Spleen (tissue), 11 donors: ENCODE data around the gene PRLH. TPM values are rescaled to one million over a fixed set of nuclear protein-coding genes. Genes with fewer than 3 reads are reported as not detected.

ENCODE experiments used
- DNase-seq: peaks from one replicate; pipeline ENCODE4 v3.0.0-alpha.2; 2020
- H3K27ac ChIP-seq, 8 donors: fragments of 200-600 bp; sonication (generic) in 7 of 8; 1 replicate in 4 of 8; 2 replicates in 4 of 8; pipeline versions ENCODE4 v1.5.0 to v1.8.0; 2016 to 2021; ENCODE audit warnings: inconsistent platforms in 4 of 8, mild to moderate bottlenecking in 4 of 8, moderate library complexity in 1 of 8
- H3K27me3 ChIP-seq, 7 donors: fragments of 200-600 bp; sonication (generic) in 6 of 7; replicated peaks in 1 of 7; 1 replicate in 4 of 7; 2 replicates in 3 of 7; pipeline versions ENCODE4 v1.5.0 to v1.8.0; 2016 to 2021; ENCODE audit warnings: inconsistent platforms in 3 of 7, mild to moderate bottlenecking in 1 of 7
- H3K36me3 ChIP-seq, 6 donors: fragments of 200-600 bp; sonication (generic) in 5 of 6; 1 replicate in 4 of 6; 2 replicates in 2 of 6; pipeline versions ENCODE4 v1.5.0 to v1.8.0; 2016 to 2021; ENCODE audit warnings: inconsistent platforms in 2 of 6
- H3K4me1 ChIP-seq, 6 donors: fragments of 200-600 bp; sonication (generic) in 5 of 6; 1 replicate in 3 of 6; 2 replicates in 3 of 6; pipeline versions ENCODE4 v1.5.0 to v1.8.0; 2016 to 2021; ENCODE audit warnings: inconsistent platforms in 3 of 6
- H3K4me3 ChIP-seq, 8 donors: fragments of 200-600 bp; sonication (generic) in 7 of 8; 1 replicate in 4 of 8; 2 replicates in 4 of 8; pipeline versions ENCODE4 v1.5.0 to v1.8.0; 2016 to 2021; ENCODE audit warnings: inconsistent platforms in 4 of 8, mild to moderate bottlenecking in 4 of 8, moderate library complexity in 2 of 8
- H3K9me3 ChIP-seq, 8 donors: fragments of 200-600 bp; sonication (generic) in 7 of 8; 1 replicate in 4 of 8; 2 replicates in 4 of 8; pipeline versions ENCODE4 v1.5.0 to v1.8.0; 2016 to 2021; ENCODE audit warnings: inconsistent platforms in 4 of 8
- POLR2A ChIP-seq, 3 donors: fragments of 450-650 bp; IDR thresholded peaks; one replicate each; pipeline ENCODE4 v1.5.1; 2017; ENCODE audit warnings: antibody characterized with exemption in 3 of 3, mild to moderate bottlenecking in 1 of 3
- POLR2AphosphoS5 ChIP-seq, 3 donors: sonication (generic); formaldehyde crosslinking; IDR thresholded peaks; one replicate each; pipeline ENCODE4 v1.5.1; 2017; ENCODE audit warnings: antibody characterized with exemption in 3 of 3
- WGBS, 5 donors: extraction: QIAGEN DNeasy Blood & Tissue Kit in 3 of 5; methylation state at CpG; one replicate each; pipeline versions ENCODE4 v1.1.5 to v1.1.7; 2013 to 2018; 5-methylcytosine and 5-hydroxymethylcytosine counted together
- intact Hi-C: fragments of 100-400 bp; cut with DNase I; formaldehyde crosslinking; loops from one replicate; pipeline ENCODE4 v1.15.0; 2023; ENCODE audit warnings: low total_unique reads
- polyA plus RNA-seq, 3 donors: library from polyadenylated mRNA; stranded (reverse); fragments of 200-250 nt; gene quantifications; one replicate each; pipeline ENCODE4 v1.2.1, GENCODE V29; 2013
- total RNA-seq, 7 donors: library from RNA; depleted of rRNA in 3 of 7; stranded (reverse); fragments of >200 nt in 3 of 7; fragmentation: NEBNext Ultra II Directional in 4 of 7; extraction: Animal tissue kit (Norgen Biotek cat#: 25700) in 4 of 7; gene quantifications; one replicate each; pipeline versions ENCODE4 v1.1.0 to v1.2.1, GENCODE V29; 2016 to 2021
- TF ChIP-seq, protein P1 (sequence below), 11 experiments: fragments of 200-600 bp in 7 of 11; fragments of 450-650 bp in 4 of 11; sonication (generic) in 4 of 11; IDR thresholded peaks in 8 of 11; conservative IDR thresholded peaks in 3 of 11; 1 replicate in 7 of 11; 2 replicates in 4 of 11; pipeline versions ENCODE4 v1.4.0 to v1.8.0; 2016 to 2021; ENCODE audit warnings: antibody characterized with exemption in 11 of 11, inconsistent platforms in 4 of 11, mild to moderate bottlenecking in 1 of 11
- donor health status: healthy with polysubstance abuse.
- donor health status: DM: no; HTN: no; CAD: no; lungs with moderate emphysema.
- donor health status: DM: no; HTN: no; CAD: no.
- donor health status: Bipolar disorder and iron deficiency.
- donor health status: healthy.
- donor health status: DM: no; HTN: no; CAD: no.
- donor health status: DM: yes; HTN: yes; CAD: no.

Gene PRLH
- total and polyA plus RNA-seq, 10 donors = not detected

GRCh38 chr2:237581751-237582746, 15.7 kb downstream of the PRLH start:
- Histone ChIP-seq H3K9me3 (no peaks in the 10 kb centered on the region), H3K36me3 (no peaks in the 10 kb centered on the region), H3K27me3 (peaks cover 0 to 12% (median 0%) of the 10 kb centered on the region in 7 donors), H3K4me3 (peak overlapping the region in 1 of 8 donors; percentile 29), H3K4me1 (peaks cover 0 to 23% (median 11%) of the 10 kb centered on the region in 6 donors), H3K27ac (peak overlapping the region in 4 of 8 donors; percentile 12 to 54 (median 30))
- DNase-seq = no peak
- TF ChIP-seq POLR2A (IDR thresholded peaks at IDR 0.05) (no peak), POLR2AphosphoS5 (IDR thresholded peaks at IDR 0.05) (peak; percentile 28 to 46 (median 43))
- TF ChIP-seq, protein P1, sequence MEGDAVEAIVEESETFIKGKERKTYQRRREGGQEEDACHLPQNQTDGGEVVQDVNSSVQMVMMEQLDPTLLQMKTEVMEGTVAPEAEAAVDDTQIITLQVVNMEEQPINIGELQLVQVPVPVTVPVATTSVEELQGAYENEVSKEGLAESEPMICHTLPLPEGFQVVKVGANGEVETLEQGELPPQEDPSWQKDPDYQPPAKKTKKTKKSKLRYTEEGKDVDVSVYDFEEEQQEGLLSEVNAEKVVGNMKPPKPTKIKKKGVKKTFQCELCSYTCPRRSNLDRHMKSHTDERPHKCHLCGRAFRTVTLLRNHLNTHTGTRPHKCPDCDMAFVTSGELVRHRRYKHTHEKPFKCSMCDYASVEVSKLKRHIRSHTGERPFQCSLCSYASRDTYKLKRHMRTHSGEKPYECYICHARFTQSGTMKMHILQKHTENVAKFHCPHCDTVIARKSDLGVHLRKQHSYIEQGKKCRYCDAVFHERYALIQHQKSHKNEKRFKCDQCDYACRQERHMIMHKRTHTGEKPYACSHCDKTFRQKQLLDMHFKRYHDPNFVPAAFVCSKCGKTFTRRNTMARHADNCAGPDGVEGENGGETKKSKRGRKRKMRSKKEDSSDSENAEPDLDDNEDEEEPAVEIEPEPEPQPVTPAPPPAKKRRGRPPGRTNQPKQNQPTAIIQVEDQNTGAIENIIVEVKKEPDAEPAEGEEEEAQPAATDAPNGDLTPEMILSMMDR (IDR thresholded peaks at IDR 0.05 in 8 of 11, conservative IDR thresholded peaks at IDR 0.05 in 3 of 11) = peak in 10 of 11 experiments; percentile 17 to 58 (median 48)
- WGBS, 5 donors = 32 to 64% (median 48%) methylated on average over 11 to 25 of the region's 25 CpGs
- intact Hi-C loops = loop anchor here (10.0 kb wide), 1 partner anchor 163 kb away; no protein-coding TSS in a partner anchor

GRCh38 chr2:237583385-237584295, 17.3 kb downstream of the PRLH start:
- no peak for DNase-seq
- Histone ChIP-seq H3K27me3 (peaks cover 0 to 7% (median 0%) of the 10 kb centered on the region in 7 donors), H3K36me3 (no peaks in the 10 kb centered on the region), H3K9me3 (no peaks in the 10 kb centered on the region), H3K4me1 (peaks cover 0 to 23% (median 11%) of the 10 kb centered on the region in 6 donors), H3K4me3 (no peak overlapping the region), H3K27ac (no peak overlapping the region)
- intact Hi-C loops = loop anchor here (10.0 kb wide), 1 partner anchor 161 kb away; no protein-coding TSS in a partner anchor
- 88 to 95% (median 90%) methylated on average over 14 to 19 of the region's 19 CpGs for WGBS, 5 donors
- TF ChIP-seq, protein P1 (IDR thresholded peaks at IDR 0.05 in 8 of 11, conservative IDR thresholded peaks at IDR 0.05 in 3 of 11) = no peak
- TF ChIP-seq POLR2AphosphoS5 (IDR thresholded peaks at IDR 0.05) (no peak), POLR2A (IDR thresholded peaks at IDR 0.05) (no peak)

DNA sequence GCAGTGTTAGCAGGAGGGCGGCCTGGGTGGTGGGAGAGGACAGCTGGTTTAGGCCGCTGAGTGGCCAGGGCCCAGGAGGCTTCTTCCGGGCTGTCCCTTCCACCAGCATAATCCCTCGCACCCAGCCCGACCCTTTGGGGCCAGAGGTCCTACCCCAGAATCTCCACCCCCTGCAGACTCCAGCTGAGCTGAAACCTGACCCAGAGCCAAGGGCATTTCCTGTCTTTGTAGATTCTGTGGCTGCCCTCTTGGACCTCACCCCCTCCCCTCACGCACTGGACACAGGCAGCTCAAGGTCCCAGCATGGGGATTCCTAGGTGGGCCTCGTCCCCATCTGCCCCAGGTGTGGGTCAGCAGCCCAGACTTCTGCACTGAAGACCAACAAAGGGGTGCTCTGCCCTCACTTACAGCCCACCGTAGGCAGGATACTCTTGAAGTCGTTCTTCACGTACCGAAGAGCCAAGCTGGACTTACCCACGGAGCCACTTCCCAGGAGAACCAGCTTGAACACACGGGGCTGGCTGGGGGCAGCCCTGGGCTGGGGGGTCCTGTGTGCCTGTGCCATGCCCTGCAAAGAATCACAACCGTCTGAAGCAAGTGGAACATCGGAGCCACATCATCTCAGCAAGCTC, 19.3 kb downstream of the PRLH start:
- DNase-seq = peak; percentile 66
- Histone ChIP-seq H3K36me3 (no peaks in the 10 kb centered on the region), H3K4me3 (no peak overlapping the region), H3K27me3 (peaks cover 0 to 7% (median 0%) of the 10 kb centered on the region in 7 donors), H3K4me1 (peaks cover 0 to 28% (median 14%) of the 10 kb centered on the region in 6 donors), H3K9me3 (no peaks in the 10 kb centered on the region), H3K27ac (peak overlapping the region in 2 of 8 donors; percentile 11 to 13)
- 75 to 83% (median 77%) methylated on average over 12 to 15 of the region's 15 CpGs for WGBS, 5 donors
- TF ChIP-seq, protein P1 (IDR thresholded peaks at IDR 0.05 in 8 of 11, conservative IDR thresholded peaks at IDR 0.05 in 3 of 11) = no peak
- peak in 1 of 3 donors; percentile 33 for TF ChIP-seq POLR2AphosphoS5 (IDR thresholded peaks at IDR 0.05)
- intact Hi-C loops = loop anchor here (10.0 kb wide), 1 partner anchor 159 kb away; no protein-coding TSS in a partner anchor
